GM23248 (cell line): Measurements from ENCODE around the gene AQP9.

Experiments
- EZH2 ChIP-seq: fragments of 200-600 bp; sonication (generic); IDR thresholded peaks from 2 replicates; pipeline ENCODE4 v1.6.1; 2018; ENCODE audit warnings: antibody characterized with exemption, mild to moderate bottlenecking; ENCODE audit not compliant: insufficient read depth, poor library complexity, severe bottlenecking
- EZH2phosphoT487 ChIP-seq: fragments of 200-600 bp; sonication (generic); IDR thresholded peaks from 2 replicates; pipeline ENCODE4 v1.6.1; 2018; ENCODE audit warnings: antibody characterized with exemption, moderate library complexity, mild to moderate bottlenecking, low read depth; ENCODE audit not compliant: insufficient read depth

DNA sequence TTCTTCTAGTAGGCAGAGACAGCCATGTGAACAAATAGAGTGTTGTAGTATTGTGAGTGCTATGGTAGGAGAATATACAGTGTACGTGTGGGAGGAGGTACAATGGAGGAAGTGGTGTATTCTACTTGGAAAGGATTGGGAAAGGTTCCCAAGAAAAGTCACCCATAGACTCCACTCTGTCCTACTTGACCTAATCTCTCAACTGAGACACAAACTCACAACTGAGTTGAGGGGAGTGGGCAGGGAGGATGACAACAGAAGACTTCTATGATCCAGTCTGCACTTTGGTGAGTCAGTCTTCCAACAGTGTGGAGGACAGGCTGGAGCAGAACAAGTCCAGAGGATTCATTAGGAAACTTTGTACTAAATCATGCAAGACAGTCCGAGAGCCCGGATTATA lies 28.8 kb upstream of the AQP9 start:
- TF ChIP-seq EZH2 = no peak
- TF ChIP-seq EZH2phosphoT487 = no peak
